RPMI8226 (cell line): Measurements from ENCODE around the gene CACNA1H.
A peak's percentile ranks its signal among the peaks of the same experiment; 100 is the strongest.
"Not testable (repeated sequence)": the region's sequence is repeated elsewhere in the genome, so short reads cannot be mapped to it uniquely, and the experiment has no call there.

Source experiments
- DNase-seq: peaks from one replicate; pipeline ENCODE4 v3.0.0-alpha.2; 2015

Gene CACNA1H

GRCh38 chr16:1176280-1176897, 23.5 kb downstream of the CACNA1H start:
- DNase-seq = no peak

GRCh38 chr16:1177053-1177452, 24.1 kb downstream of the CACNA1H start:
- no peak for DNase-seq

DNA sequence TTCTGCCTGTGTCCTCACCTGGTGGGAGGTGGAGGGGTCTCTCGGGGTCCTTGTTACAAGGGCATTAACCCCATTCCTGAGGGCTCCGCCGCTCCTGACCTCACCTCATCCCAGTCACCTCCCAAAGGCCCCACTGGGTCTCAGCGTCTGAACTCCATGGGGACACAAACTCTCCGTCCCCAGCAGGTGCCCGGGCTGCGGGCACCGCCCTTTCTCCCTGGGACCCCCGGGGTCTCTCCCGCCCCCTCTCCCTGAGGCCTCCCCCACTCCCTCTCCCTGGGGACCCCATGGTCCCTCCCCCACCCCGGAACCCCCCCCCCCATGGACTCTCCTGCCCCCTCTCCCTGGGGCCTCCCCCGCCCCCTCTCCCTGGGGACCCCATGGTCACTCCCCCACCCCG, 24.8 kb downstream of the CACNA1H start:
- no peak for DNase-seq

- no peak for DNase-seq
Measured at GRCh38 chr16:1178295-1178910, 25.5 kb downstream of the CACNA1H start.

DNA sequence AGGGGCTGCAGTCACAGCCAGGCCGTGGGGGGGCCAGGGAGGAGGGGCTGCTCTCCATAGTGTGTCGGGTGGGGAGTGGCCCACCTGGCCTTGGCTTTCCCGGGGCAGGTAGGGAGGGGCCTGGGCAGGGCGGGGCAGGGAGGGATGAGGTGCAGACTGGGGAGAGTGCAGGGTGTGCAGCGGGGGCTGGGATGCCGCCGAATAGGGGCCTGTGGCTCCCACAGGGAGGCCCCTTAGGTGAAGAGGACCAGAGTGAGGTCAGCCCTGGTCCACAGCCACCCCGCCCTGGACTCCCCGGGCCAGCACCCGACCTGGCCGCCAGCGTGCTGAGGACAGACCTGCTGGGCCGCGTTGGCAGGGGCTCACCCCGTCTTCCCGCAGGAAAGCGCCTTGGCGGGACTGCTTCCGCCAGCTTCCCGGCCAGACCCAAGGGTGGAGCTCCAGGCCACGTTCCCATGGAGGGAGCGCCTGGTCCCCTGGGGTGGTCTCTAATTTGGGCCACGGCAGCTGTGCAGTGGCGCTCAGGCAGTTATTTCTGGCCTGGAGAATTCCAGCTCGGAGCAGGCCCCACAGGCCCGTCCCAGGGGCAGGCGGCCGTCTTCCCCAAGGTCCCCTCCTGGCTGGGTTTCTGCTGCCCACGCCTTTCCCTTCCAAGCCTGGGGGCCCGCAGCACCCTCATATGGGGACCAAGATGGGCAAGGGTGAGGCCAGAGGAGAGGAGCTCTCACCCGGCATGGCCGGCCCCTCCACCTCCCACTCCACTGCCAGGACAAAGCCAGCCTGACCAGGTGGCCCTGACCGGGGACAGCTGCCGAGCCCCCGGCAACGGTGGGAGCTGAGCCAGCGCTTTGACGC, 27.9 kb downstream of the CACNA1H start:
- no peak for DNase-seq

DNA sequence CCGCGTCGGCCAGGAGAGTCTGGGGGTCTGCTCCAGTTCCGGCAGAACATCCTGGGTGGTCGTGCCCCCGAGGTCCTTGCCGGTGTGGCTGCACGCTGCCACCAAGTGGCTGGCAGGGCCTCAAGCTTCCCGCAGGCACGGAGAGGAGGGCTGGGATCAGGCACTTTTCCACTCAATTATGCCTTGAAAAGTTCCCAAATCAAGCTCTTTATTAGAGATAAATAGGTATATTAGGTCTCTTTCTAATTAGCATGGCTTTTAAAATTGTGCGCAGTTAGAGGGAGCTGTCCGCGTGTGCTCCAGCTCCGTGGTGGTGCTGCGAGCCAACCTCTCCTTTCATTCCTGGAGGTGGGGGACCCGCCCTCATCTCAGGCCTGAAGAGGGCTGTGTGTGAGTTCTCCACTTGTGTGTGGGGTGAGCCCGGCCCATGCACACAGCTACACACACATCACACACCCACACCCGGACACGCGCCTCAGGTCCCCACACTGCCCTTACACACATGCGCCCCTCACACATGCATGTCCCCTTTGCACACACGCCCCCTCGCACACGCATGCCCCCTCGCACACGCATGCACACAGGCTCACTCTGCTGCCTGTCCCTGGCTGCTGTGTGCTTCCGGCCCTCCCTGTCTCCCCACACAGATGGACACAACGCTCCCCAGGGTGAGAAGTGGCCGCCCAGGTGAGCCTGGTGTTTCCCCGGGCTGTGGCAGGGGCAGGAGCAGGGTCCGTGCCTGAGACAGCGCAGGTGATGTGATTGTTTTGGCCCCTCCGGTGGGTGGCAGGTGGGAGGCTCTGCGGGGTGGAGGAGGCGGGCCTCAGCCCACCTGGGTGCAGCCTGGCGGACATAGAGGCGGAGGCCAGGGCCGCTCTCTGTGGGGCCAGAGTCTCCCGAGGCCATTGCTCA, 28.8 kb downstream of the CACNA1H start:
- no peak for DNase-seq

GRCh38 chr16:1182316-1182671, 29.4 kb downstream of the CACNA1H start:
- no peak for DNase-seq

- DNase-seq = peak; percentile 51
Measured at GRCh38 chr16:1182950-1183907, 30.3 kb downstream of the CACNA1H start.

GRCh38 chr16:1184156-1184868, 31.4 kb downstream of the CACNA1H start:
- no peak for DNase-seq

DNA sequence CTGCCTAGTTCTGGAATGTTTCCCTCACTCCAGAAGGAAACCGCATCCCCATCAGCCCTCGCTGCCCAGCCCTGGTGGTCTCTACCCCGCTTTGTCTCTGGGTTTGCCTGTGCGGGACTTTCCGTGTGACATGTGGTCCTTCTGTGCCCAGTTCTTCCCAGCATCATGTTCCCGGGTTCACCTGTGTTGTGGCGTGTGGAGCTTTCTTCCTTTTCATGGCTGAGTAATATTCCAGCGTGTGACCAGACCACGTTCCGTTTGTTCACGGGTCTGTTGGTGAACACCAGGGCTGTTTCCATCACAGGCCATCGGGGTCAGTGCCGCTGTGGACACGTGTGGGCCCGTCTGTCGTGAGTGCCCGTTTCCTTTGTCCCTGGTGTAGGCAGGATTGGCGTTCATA, 32.1 kb downstream of the CACNA1H start:
- DNase-seq = no peak

DNA sequence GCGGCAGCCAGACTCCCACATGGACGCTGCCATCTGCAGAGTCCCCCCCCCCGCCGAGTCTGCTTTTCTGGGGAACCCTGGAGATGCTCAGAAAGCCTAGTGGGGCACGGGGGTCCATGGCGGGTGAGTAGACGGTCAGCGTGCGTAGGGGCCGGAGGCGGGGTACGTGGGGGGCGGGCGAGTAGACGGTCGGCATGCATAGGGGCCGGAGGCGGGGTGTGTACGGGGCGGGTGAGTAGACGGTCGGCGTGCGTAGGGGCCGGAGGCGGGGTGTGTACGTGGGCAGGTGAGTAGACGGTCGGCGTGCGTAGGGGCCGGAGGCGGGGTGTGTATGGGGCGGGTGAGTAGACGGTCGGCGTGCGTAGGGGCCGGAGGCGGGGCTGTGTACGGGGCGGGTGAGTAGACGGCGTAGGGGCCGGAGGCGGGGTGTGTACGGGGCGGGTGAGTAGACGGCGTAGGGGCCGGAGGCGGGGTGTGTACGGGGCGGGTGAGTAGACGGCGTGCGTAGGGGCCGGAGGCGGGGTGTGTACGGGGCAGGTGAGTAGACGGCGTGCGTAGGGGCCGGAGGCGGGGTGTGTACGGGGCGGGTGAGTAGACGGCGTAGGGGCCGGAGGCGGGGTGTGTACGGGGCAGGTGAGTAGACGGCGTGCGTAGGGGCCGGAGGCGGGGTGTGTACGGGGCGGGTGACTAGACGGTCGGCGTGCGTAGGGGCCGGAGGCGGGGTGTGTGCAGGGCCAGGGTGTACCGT, 32.7 kb downstream of the CACNA1H start:
- not testable (repeated sequence) for DNase-seq

DNA sequence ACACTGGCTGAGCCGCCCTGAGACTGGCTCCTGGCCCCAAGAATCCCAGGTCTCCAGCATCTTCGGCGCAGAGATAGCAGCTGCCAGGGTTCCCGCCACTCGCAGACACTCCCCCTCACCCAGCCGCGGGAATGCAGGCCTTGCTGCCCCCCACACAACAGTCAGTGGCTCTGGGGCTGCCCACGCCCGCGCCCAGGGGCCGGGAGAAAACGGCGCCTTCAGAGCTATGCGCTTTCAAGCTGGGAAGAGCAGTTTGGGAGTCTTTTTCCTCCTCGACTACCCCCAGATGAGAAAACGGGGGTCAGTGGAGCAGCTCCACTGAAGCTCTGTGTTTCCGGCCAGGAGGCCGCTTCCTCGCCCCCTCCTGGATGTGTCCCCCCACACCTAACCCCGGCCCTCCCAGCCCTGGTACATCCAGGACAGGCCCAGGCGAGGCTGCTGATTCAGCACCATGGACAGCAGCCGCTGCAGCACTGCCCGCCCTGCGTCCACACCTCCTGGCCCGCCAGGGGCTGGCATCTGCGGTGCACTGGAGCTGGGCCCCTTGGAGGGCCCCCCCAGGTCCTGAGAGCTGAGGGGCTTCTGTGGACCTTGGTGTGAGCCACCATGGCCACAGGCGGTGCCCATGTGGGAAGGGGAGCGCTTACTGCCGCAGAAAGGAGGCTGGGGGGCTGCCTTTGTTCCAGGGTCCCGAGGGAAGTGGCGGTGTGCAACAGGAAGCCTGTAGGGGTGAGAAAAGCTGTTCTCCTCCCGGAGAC, 35.7 kb downstream of the CACNA1H start:
- peak; percentile 88 for DNase-seq

DNA sequence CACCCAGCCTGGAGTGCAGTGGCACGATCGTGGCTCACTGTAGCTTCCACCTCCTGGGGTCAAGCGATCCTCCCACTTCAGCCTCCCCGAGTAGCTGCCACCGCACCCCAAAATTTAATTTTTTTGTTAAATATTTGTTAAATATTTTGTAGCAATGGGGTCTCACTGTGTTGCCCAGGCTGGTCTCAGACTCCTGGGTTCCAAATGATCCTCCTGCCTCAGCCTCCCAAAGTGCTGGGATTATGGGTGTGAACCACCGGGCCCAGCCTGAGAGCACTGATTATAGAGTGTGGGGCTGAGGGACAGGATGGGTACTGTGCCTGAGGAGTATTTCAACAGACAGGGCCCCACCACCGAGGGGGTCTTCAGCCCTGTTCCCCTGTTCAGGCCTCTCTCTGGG, 36.5 kb downstream of the CACNA1H start:
- no peak for DNase-seq

GRCh38 chr16:1190789-1191188, 37.9 kb downstream of the CACNA1H start:
- DNase-seq = not testable (repeated sequence)

- DNase-seq = no peak
Measured at GRCh38 chr16:1192384-1193073, 39.6 kb downstream of the CACNA1H start.

GRCh38 chr16:1193143-1193824, 40.4 kb downstream of the CACNA1H start:
- DNase-seq = no peak

- DNase-seq = no peak
Measured at GRCh38 chr16:1193825-1194581, 41.1 kb downstream of the CACNA1H start.
